Panc1 (cell line): ENCODE results near the gene TSPAN15. TPM values are rescaled to one million over a fixed set of nuclear protein-coding genes. Genes with fewer than 3 reads are reported as not detected.

Source experiments
- ATAC-seq: fragments of 200-7000 bp; cut with Tn5 transposase; 2 replicates; pipeline ENCODE4 v1.9.1; 2020; ENCODE audit warnings: mild to moderate bottlenecking, moderate library complexity
- BruUV-seq: library from RNA; stranded (reverse); fragments of 400-500 nt; replicated peaks from 2 replicates; lab custom pipeline; 2021; lab: Mats Ljungman, UMichigan
- CTCF ChIA-PET: fragments of 300-600 bp; sonication (Branson Sonifier 250); formaldehyde crosslinking; loops from one replicate; lab custom pipeline; 2022; ENCODE audit warnings: antibody characterized with exemption; lab: Charles Lee
- POLR2A ChIA-PET: fragments of 300-600 bp; sonication (Branson Sonifier 250); formaldehyde crosslinking; loops from one replicate; lab custom pipeline; 2022; ENCODE audit warnings: antibody characterized with exemption; lab: Charles Lee
- DNase-seq: peaks from one replicate; pipeline ENCODE4 v3.0.0-alpha.2; 2010; ENCODE audit warnings: low read depth, low spot score
- H3K27ac ChIP-seq: 2 replicates; pipeline ENCODE4 v1.5.1; 2011; ENCODE audit warnings: mild to moderate bottlenecking, low read length, inconsistent platforms
- H3K27me3 ChIP-seq: fragments of 200-500 bp; sonication (Bioruptor generic); 2 replicates; pipeline ENCODE4 v1.6.0; 2014; ENCODE audit warnings: low read length, inconsistent platforms; ENCODE audit not compliant: control insufficient read depth, insufficient read depth
- H3K36me3 ChIP-seq: fragments of 200-500 bp; sonication (Bioruptor generic); 2 replicates; pipeline ENCODE4 v1.5.1; 2014; ENCODE audit warnings: inconsistent platforms, mild to moderate bottlenecking, low read length, moderate library complexity; ENCODE audit not compliant: control insufficient read depth, insufficient read depth
- H3K4me1 ChIP-seq: 2 replicates; pipeline ENCODE4 v1.5.1; 2011; ENCODE audit warnings: inconsistent platforms, mild to moderate bottlenecking, low read length, moderate library complexity; ENCODE audit not compliant: control insufficient read depth, insufficient read depth
- H3K4me3 ChIP-seq, 2 experiments: 2 replicates each; pipeline ENCODE4 v1.5.1; 2011 to 2012; ENCODE audit warnings: low read depth in 2 of 2, low read length in 2 of 2, mild to moderate bottlenecking in 2 of 2, inconsistent platforms in 1 of 2, moderate library complexity in 1 of 2
- H3K9me3 ChIP-seq: fragments of 200-500 bp; sonication (Bioruptor generic); 2 replicates; pipeline ENCODE4 v1.5.1; 2014; ENCODE audit warnings: low read depth, mild to moderate bottlenecking, inconsistent platforms, low read length, moderate library complexity; ENCODE audit not compliant: control insufficient read depth, insufficient read depth
- POLR2AphosphoS5 ChIP-seq: IDR thresholded peaks from 2 replicates; pipeline ENCODE4 v1.6.1; 2012; ENCODE audit warnings: mild to moderate bottlenecking, low read depth, low read length, moderate library complexity
- SIN3A ChIP-seq: IDR thresholded peaks from 2 replicates; pipeline ENCODE4 v1.6.1; 2012; ENCODE audit warnings: low read depth, mild to moderate bottlenecking, low read length, moderate library complexity, borderline replicate concordance; ENCODE audit not compliant: insufficient read depth
- TCF7L2 ChIP-seq: IDR thresholded peaks from 2 replicates; pipeline ENCODE4 v1.6.1; 2011; ENCODE audit warnings: mild to moderate bottlenecking, low read depth, low read length, inconsistent platforms
- in situ Hi-C: cut with HindIII; loops from 2 replicates; pipeline ENCODE4 v1.10.0; 2016; ENCODE audit warnings: low sequenced_read_pairs, low pct_unique_long_range_greater_than_20kb
- intact Hi-C: fragments of 100-400 bp; cut with micrococcal nuclease; formaldehyde crosslinking; loops from one replicate; pipeline ENCODE4 v1.10.0; 2022; ENCODE audit not compliant: unreplicated experiment
- total RNA-seq: library from RNA; stranded (reverse); gene quantifications from one replicate; pipeline ENCODE4 v1.2.1, GENCODE V29; 2021; ENCODE audit not compliant: unreplicated experiment
- TF ChIP-seq, protein P1 (sequence below): fragments of 450-650 bp; IDR thresholded peaks from 2 replicates; pipeline ENCODE4 v1.5.1; 2017; ENCODE audit warnings: mild to moderate bottlenecking
- TF ChIP-seq, protein P2 (sequence below), 2 experiments: IDR thresholded peaks; 2 replicates each; pipeline ENCODE4 v1.6.1; 2011 to 2012; ENCODE audit warnings: low read depth in 2 of 2, control low read depth in 1 of 2, low read length in 1 of 2, mild to moderate bottlenecking in 1 of 2, moderate library complexity in 1 of 2; ENCODE audit not compliant: insufficient read depth in 1 of 2

TSPAN15 gene
- total RNA-seq, 1 experiment from 2014 or later: 199 TPM

DNA sequence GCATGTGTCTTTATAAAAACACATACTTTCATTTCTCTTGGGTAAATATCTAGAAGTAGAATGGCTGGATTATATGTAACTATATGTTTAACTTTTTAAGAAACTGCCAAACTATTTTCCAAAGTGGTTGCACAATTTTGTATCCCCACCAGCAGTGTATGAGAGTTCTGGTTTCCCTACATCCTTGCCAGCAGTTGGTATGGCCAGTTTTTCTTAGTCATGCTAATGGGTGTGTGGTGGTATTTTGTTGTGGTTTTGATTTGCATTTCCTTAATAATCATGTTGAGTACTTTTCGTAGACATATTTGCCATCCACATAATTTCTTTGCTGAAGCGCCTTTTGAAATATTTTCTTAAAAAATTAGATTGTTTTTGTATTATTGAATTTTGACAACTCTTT, 61.6 kb downstream of the TSPAN15 start:
- DNase-seq: no peak
- intact Hi-C loops: loop anchor here (10.0 kb wide), 1 partner anchor 122 kb away; the partner anchor contains the start of gene FAM241B

DNA sequence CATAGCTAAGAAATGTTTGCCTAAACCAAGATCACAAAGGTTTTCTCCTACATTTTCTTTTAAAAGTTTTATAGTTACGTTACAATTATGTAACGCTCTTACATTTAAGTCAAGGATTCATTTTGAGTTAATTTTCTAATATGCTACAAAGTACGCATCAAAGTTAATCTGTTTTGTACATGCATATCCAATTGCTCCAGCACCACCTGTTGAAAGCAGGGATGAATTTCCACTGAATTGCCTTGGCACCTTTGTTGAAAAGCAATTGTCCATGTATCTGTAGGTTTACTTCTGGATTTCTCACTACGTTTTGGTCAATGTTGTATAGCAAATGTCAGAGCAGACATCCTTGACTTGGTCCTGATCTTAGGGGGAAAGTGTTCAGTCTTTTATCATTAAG, 62.4 kb downstream of the TSPAN15 start:
- H3K36me3 ChIP-seq: 0 out of 2 replicates have a peak, but pooled peaks cover 4% of the 10 kb centered on the region
- no peak overlapping the region for H3K4me3 ChIP-seq
- no peak for ATAC-seq
- H3K27ac ChIP-seq: no peak overlapping the region
- intact Hi-C loops (loop anchor here (10.0 kb wide), 1 partner anchor 121 kb away; the partner anchor contains the start of gene FAM241B), in situ Hi-C loops (no loop called here)
- POLR2A ChIA-PET: no interaction called here
- TF ChIP-seq, protein P1, sequence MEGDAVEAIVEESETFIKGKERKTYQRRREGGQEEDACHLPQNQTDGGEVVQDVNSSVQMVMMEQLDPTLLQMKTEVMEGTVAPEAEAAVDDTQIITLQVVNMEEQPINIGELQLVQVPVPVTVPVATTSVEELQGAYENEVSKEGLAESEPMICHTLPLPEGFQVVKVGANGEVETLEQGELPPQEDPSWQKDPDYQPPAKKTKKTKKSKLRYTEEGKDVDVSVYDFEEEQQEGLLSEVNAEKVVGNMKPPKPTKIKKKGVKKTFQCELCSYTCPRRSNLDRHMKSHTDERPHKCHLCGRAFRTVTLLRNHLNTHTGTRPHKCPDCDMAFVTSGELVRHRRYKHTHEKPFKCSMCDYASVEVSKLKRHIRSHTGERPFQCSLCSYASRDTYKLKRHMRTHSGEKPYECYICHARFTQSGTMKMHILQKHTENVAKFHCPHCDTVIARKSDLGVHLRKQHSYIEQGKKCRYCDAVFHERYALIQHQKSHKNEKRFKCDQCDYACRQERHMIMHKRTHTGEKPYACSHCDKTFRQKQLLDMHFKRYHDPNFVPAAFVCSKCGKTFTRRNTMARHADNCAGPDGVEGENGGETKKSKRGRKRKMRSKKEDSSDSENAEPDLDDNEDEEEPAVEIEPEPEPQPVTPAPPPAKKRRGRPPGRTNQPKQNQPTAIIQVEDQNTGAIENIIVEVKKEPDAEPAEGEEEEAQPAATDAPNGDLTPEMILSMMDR: peak; percentile 33; the same call in 1 of the 2 replicates
- TF ChIP-seq, protein P2, sequence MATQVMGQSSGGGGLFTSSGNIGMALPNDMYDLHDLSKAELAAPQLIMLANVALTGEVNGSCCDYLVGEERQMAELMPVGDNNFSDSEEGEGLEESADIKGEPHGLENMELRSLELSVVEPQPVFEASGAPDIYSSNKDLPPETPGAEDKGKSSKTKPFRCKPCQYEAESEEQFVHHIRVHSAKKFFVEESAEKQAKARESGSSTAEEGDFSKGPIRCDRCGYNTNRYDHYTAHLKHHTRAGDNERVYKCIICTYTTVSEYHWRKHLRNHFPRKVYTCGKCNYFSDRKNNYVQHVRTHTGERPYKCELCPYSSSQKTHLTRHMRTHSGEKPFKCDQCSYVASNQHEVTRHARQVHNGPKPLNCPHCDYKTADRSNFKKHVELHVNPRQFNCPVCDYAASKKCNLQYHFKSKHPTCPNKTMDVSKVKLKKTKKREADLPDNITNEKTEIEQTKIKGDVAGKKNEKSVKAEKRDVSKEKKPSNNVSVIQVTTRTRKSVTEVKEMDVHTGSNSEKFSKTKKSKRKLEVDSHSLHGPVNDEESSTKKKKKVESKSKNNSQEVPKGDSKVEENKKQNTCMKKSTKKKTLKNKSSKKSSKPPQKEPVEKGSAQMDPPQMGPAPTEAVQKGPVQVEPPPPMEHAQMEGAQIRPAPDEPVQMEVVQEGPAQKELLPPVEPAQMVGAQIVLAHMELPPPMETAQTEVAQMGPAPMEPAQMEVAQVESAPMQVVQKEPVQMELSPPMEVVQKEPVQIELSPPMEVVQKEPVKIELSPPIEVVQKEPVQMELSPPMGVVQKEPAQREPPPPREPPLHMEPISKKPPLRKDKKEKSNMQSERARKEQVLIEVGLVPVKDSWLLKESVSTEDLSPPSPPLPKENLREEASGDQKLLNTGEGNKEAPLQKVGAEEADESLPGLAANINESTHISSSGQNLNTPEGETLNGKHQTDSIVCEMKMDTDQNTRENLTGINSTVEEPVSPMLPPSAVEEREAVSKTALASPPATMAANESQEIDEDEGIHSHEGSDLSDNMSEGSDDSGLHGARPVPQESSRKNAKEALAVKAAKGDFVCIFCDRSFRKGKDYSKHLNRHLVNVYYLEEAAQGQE (IDR thresholded peaks at IDR 0.05; ENCODE audit: insufficient read depth in 1 of 2, low read depth in 2 of 2, low read length in 1 of 2): no peak
- CTCF ChIA-PET: interaction anchor here (0.6 to 1.2 kb wide), 3 partner anchors 86 to 123 kb away, joined by 3 to 10 read pairs (median 5); no protein-coding TSS in a partner anchor
- H3K27me3 ChIP-seq: no peaks in the 10 kb centered on the region
- no peak for DNase-seq
- BruUV-seq: no TSS peak
- H3K9me3 ChIP-seq: no peaks in the 10 kb centered on the region
- H3K4me1 ChIP-seq: no peaks in the 10 kb centered on the region

More for the DNA sequence above, 61.6 kb downstream of the TSPAN15 start:
- Histone ChIP-seq H3K27ac (no peak overlapping the region), H3K36me3 (0 out of 2 replicates have a peak, but pooled peaks cover 4% of the 10 kb centered on the region), H3K4me3 (no peak overlapping the region), H3K9me3 (no peaks in the 10 kb centered on the region), H3K4me1 (no peaks in the 10 kb centered on the region), H3K27me3 (no peaks in the 10 kb centered on the region)
- in situ Hi-C loops: no loop called here
- ChIA-PET CTCF (interaction anchor here (0.6 to 1.2 kb wide), 3 partner anchors 104 to 124 kb away, joined by 3 to 5 read pairs (median 3); no protein-coding TSS in a partner anchor), POLR2A (no interaction called here)
- no peak for ATAC-seq
- BruUV-seq: no TSS peak
- TF ChIP-seq POLR2AphosphoS5 (no peak), TCF7L2 (no peak), SIN3A (no peak)
- TF ChIP-seq, protein P2 (IDR thresholded peaks at IDR 0.05; ENCODE audit: insufficient read depth in 1 of 2, low read depth in 2 of 2, low read length in 1 of 2): no peak
- TF ChIP-seq, protein P1: no peak
